ENCODE measurements around the gene ARHGAP1. TPM values are rescaled to one million over a fixed set of nuclear protein-coding genes. Genes with fewer than 3 reads are reported as not detected.

ARHGAP1 gene
- total and polyA plus RNA-seq, 10 donors = 13.3 to 137 (median 76.9) TPM

DNA sequence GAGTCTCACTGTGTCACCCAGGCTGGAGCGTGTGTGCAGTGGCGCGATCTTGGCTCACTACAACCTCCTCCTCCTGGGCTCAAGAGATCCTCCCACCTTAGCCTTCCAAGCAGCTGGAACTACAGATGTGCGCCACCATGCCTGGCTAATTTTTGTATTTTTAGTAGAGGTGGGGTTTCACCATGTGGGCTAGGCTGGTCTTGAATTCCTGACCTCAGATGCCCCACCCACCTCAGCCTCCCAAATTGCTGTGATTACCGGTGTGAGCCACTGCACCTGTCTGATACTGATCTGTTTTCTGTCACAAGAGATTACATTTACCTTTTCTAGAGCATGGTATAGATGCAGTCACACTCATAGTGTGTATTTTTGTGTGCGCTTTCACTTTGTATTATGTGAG, 71.5 kb downstream of the ARHGAP1 start:
- no peak overlapping the region for H3K27ac ChIP-seq
- H3K4me1 ChIP-seq = peaks cover 0 to 15% (median 0%) of the 10 kb centered on the region in 6 donors
- DNase-seq = no peak
- intact Hi-C loops (cut with DNase I; ENCODE audit: low total_unique reads) = no loop called here
- no peak for TF ChIP-seq POLR2A (IDR thresholded peaks at IDR 0.05)
- TF ChIP-seq, protein P1, sequence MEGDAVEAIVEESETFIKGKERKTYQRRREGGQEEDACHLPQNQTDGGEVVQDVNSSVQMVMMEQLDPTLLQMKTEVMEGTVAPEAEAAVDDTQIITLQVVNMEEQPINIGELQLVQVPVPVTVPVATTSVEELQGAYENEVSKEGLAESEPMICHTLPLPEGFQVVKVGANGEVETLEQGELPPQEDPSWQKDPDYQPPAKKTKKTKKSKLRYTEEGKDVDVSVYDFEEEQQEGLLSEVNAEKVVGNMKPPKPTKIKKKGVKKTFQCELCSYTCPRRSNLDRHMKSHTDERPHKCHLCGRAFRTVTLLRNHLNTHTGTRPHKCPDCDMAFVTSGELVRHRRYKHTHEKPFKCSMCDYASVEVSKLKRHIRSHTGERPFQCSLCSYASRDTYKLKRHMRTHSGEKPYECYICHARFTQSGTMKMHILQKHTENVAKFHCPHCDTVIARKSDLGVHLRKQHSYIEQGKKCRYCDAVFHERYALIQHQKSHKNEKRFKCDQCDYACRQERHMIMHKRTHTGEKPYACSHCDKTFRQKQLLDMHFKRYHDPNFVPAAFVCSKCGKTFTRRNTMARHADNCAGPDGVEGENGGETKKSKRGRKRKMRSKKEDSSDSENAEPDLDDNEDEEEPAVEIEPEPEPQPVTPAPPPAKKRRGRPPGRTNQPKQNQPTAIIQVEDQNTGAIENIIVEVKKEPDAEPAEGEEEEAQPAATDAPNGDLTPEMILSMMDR (IDR thresholded peaks at IDR 0.05 in 8 of 11, conservative IDR thresholded peaks at IDR 0.05 in 3 of 11) = no peak
- no peak for TF ChIP-seq POLR2AphosphoS5 (IDR thresholded peaks at IDR 0.05)
- H3K27me3 ChIP-seq (replicated peaks in 1 of 7) = no peaks in the 10 kb centered on the region
- H3K36me3 ChIP-seq = peaks cover 0 to 98% (median 70%) of the 10 kb centered on the region in 6 donors
- H3K9me3 ChIP-seq = no peaks in the 10 kb centered on the region
- H3K4me3 ChIP-seq = no peak overlapping the region
- 86 to 97% (median 93%) methylated on average over 6 of the region's 6 CpGs for WGBS, 5 donors

Other genes with a start within 250 kb of the ARHGAP1 start
- 10 to 100 TPM; 36.7 to 54.6 (median 38.9) TPM for gene AMBRA1, start 106.6 kb downstream of the ARHGAP1 start, total RNA-seq
- gene AMBRA1, start 106.6 kb downstream of the ARHGAP1 start, polyA plus RNA-seq = 1 to 10 TPM; 3.6 to 9.4 (median 4.3) TPM
- 1 to 10 TPM; 3.2 to 5.6 (median 4.4) TPM for gene HARBI1, start 83.4 kb downstream of the ARHGAP1 start, total RNA-seq
- gene HARBI1, start 83.4 kb downstream of the ARHGAP1 start, polyA plus RNA-seq = 1 to 10 TPM; 1.4 to 3.4 (median 2.1) TPM
- 100 to 1,000 TPM in 2 of 7 donors, 10 to 100 TPM in 5; 65.4 to 111 (median 88.7) TPM for gene ATG13, start 83.1 kb downstream of the ARHGAP1 start, total RNA-seq
- 10 to 100 TPM; 14.9 to 33.9 (median 15.7) TPM for gene ATG13, start 83.1 kb downstream of the ARHGAP1 start, polyA plus RNA-seq
- 10 to 100 TPM in 5 of 7 donors, 1 to 10 TPM in 2; 6.9 to 17.4 (median 10.8) TPM for gene ZNF408, start 412 bp upstream of the ARHGAP1 start, total RNA-seq
- gene ZNF408, start 412 bp upstream of the ARHGAP1 start, polyA plus RNA-seq = 10 to 100 TPM in 1 of 3 donors, 1 to 10 TPM in 2; 4.7 to 10.2 (median 6.1) TPM
- under 1 TPM in 2 of 7 donors, not detected in 5; 0.23 to 0.33 TPM for gene F2, start 18.6 kb upstream of the ARHGAP1 start, total RNA-seq
- gene F2, start 18.6 kb upstream of the ARHGAP1 start, polyA plus RNA-seq = under 1 TPM in 1 of 3 donors, not detected in 2; 0.03 TPM
- 10 to 100 TPM; 32.8 to 55.4 (median 46.0) TPM for gene CKAP5, start 145.7 kb upstream of the ARHGAP1 start, total RNA-seq
- gene CKAP5, start 145.7 kb upstream of the ARHGAP1 start, polyA plus RNA-seq = 1 to 10 TPM; 6.5 to 8.5 (median 7.9) TPM
- gene LRP4, start 217.9 kb upstream of the ARHGAP1 start, total RNA-seq = 10 to 100 TPM; 13.2 to 30.7 (median 23.9) TPM
- 1 to 10 TPM in 2 of 3 donors, under 1 TPM in 1; 0.88 to 7.0 (median 3.6) TPM for gene LRP4, start 217.9 kb upstream of the ARHGAP1 start, polyA plus RNA-seq
- 10 to 100 TPM; 10.9 to 23.0 (median 16.2) TPM for gene CSTPP1, start 236.1 kb upstream of the ARHGAP1 start, total RNA-seq
- 10 to 100 TPM in 1 of 3 donors, 1 to 10 TPM in 2; 8.6 to 10.8 (median 9.8) TPM for gene CSTPP1, start 236.1 kb upstream of the ARHGAP1 start, polyA plus RNA-seq

All from spleen (tissue), 11 donors.